NCI-H82 treated with DMSO at 0.1 percent for 48 hours (cell line): Measurements from ENCODE around the gene B3GAT1.
"Not testable (repeated sequence)": the region's sequence is repeated elsewhere in the genome, so short reads cannot be mapped to it uniquely, and the experiment has no call there.

Source experiments
- DNase-seq: peaks from one replicate; lab custom pipeline; 2025; ENCODE audit not compliant: unreplicated experiment; lab: John Stamatoyannopoulos, UW

B3GAT1 gene, protein sequence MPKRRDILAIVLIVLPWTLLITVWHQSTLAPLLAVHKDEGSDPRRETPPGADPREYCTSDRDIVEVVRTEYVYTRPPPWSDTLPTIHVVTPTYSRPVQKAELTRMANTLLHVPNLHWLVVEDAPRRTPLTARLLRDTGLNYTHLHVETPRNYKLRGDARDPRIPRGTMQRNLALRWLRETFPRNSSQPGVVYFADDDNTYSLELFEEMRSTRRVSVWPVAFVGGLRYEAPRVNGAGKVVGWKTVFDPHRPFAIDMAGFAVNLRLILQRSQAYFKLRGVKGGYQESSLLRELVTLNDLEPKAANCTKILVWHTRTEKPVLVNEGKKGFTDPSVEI

GRCh38 chr11:134412203-134413042, at the start of gene B3GAT1:
Gene B3GAT1 (minus strand): TSS chr11:134412242. CDS start chr11:134387659, 24,583 bp downstream.
- no peak for DNase-seq

GRCh38 chr11:134461621-134462020, 49.6 kb upstream of the B3GAT1 start:
- DNase-seq, result no peak

DNA sequence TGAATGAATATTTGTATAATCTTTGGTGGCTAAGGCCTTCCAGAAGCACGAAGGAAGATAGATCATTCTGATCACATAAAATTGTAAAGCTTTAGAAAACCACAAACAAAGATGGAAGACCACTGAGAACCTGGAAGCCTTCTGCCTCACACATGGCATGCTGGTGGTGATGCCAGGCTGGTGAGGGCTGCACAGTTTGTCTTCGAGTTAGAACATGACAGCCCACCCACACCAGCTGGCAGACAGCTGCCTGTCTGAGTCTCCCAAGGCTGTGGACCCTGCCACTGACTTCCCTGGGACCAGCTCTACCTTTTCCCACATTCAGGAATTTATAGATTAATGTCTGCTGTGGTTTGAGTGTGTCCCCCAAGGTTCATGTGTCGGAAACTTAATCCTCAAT, 48.8 kb upstream of the B3GAT1 start:
- DNase-seq, result no peak

GRCh38 chr11:134460062-134460561, 48.1 kb upstream of the B3GAT1 start:
- DNase-seq, result no peak

DNA sequence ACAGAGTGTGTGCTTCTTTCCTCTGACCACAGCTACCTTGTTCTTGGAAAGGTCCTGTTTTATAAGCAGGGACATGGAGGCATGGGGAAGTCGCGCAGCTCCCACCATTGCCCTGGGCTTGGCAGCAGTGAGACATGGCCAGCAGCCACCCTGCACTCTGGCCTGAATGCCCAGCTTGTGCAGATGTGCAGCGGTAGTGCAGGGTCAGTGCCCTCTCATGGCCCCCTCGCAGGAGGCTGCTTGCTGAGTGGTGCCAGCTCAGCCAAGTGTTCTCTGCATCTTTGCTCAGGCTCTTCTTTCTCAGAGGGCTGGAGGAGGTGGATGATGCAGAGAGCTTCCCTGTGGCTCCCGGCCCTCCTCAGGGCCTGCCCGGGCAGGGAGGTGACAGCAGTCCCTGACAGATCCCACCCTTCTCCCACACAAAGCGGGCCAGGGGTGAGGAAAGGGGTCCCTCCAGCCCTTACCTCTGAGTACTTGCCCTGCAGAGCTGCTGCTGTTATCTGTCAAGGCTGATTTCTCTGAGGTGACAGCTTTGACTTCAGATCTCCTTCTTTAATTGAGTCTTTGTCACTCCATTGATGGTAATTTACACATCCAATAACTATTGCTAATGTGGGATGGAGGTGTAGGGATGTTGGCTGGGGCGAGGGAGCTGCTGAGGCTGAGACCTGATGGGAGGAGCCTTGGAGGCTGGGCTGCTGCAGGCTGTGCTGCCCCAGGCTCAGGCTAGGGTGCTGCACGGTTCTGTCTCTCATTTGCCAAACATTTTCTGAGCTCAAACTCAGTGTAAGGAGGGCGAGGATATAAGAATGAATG, 47.4 kb upstream of the B3GAT1 start:
- DNase-seq, result no peak

DNA sequence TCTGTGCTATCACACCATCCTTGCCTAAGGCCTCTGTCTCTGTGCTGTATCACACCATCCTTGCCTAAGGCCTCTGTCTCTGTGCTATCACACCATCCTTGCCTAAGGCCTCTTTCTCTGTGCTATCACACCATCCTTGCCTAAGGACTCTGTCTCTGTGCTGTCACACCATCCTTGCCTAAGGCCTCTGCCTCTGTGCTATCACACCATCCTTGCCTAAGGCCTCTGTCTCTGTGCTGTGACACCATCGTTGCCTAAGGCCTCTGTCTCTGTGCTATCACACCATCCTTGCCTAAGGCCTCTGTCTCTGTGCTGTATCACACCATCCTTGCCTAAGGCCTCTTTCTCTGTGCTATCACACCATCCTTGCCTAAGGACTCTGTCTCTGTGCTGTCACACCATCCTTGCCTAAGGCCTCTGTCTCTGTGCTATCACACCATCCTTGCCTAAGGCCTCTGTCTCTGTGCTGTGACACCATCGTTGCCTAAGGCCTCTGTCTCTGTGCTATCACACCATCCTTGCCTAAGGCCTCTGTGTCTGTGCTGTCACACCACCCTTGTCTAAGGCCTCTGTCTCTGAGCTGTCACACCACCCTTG, 45.5 kb upstream of the B3GAT1 start:
- not testable (repeated sequence) for DNase-seq

GRCh38 chr11:134455516-134455915, 43.5 kb upstream of the B3GAT1 start:
- no peak for DNase-seq

DNA sequence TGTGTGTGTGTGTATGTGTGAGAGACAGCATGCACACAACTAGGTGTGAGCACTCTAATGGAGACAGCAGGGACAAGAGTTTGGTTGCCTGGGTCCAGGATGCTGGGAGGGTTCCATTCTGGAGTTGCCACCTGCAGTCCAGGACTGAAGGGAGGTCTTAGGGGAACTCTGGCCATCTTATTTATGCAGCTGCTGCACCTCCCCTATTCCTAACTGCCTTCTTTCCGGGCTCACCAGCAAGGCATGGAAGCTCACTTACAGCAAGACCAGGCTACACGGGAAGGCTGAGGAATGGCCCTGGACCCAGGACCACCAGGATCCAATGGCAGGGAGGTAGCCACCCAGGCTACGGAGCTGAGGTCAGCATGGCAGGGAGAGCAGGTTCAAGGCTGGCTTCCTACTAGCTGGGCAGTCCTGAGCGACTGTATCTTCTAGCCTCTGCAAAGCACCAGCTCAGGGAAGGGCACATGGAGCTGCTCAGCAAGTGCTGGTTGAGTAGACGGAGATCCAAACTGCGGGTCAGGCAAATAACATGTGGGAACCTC, 42.2 kb upstream of the B3GAT1 start:
- no peak for DNase-seq

- no peak for DNase-seq
Observed at GRCh38 chr11:134453441-134453840, 41.4 kb upstream of the B3GAT1 start.

GRCh38 chr11:134452838-134453155, 40.8 kb upstream of the B3GAT1 start:
- no peak for DNase-seq

DNA sequence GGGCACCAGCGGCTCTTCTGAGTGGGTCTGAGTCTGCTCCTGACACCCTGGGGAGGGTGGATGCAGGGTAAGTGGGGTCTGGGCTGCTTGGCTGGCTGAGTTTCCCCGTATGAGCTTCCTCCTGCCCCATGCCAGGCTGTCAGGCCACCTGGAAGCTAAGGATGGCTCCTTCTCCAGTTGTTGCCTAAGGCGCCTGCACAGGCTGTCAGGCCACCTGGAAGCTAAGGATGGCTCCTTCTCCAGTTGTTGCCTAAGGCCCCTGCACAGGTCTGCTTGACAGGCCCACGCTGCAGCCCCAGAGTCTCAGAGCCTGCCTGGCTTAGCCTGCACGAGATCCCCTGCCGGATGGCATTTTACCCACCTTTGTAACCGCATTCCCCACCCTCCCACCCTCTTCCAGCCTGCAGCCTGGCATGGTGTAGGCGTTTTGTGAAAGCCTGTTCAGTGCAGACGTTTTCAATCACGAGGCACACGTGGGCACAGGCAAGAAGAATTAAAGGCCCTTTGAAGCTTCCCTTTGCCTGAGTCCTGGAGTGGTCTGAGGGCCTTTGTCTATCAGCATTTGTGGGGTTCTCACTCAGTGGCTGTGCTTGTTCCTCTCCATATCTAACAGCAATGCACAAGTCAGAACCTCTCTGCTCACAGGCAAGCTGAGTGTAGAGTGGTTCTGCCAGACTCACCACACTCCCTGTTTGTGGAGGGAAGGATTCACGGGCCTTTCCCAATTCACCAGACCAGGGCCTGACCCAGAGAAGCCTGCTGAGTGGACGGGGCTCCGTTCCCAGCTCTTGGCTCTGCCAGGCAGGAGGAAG, 40.2 kb upstream of the B3GAT1 start:
- DNase-seq, result no peak

DNA sequence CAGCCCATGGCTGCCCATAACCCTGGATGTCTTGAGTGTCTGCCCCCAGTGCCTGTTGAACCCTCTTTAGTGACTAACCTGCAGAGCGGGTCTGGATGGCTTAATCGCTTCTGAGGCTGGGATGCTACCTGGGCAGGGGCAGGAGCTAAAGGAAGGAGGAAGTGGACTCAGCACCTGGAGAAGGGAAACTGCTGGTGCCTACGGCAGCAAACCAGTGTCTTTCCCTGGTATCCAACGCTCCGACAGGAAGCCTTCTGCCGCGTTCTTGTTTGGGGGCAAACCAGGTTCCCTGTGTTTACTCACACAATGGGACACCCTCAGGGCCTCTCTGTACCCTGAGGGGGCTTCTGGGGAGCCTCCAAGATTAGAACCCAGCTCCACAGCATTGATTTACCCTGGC, 38.1 kb upstream of the B3GAT1 start:
- DNase-seq, result no peak

- no peak for DNase-seq
Observed at GRCh38 chr11:134449713-134450112, 37.7 kb upstream of the B3GAT1 start.

GRCh38 chr11:134449051-134449450, 37.0 kb upstream of the B3GAT1 start:
- no peak for DNase-seq

DNA sequence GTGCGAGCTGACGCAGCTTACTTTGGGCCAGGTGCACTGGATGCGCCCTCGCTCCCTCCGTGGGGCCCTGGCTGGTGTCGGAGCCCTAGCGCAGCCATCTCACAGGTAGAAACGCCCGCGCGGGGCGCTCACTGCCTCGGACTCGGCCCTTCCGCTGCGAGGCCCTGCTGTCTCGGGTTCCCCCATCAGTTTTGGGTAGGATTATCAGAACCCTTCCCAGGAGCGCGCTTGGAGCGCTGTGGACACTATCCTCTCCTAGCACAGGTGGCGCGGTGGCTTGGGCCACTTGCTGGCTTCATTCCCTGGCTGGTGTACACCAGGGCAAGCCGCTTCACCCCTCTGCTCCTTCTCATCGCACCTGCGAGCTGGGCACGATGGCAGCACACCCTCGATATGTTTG, 35.7 kb upstream of the B3GAT1 start:
- DNase-seq, result no peak

GRCh38 chr11:134445601-134446325, 33.7 kb upstream of the B3GAT1 start:
- DNase-seq, result no peak

DNA sequence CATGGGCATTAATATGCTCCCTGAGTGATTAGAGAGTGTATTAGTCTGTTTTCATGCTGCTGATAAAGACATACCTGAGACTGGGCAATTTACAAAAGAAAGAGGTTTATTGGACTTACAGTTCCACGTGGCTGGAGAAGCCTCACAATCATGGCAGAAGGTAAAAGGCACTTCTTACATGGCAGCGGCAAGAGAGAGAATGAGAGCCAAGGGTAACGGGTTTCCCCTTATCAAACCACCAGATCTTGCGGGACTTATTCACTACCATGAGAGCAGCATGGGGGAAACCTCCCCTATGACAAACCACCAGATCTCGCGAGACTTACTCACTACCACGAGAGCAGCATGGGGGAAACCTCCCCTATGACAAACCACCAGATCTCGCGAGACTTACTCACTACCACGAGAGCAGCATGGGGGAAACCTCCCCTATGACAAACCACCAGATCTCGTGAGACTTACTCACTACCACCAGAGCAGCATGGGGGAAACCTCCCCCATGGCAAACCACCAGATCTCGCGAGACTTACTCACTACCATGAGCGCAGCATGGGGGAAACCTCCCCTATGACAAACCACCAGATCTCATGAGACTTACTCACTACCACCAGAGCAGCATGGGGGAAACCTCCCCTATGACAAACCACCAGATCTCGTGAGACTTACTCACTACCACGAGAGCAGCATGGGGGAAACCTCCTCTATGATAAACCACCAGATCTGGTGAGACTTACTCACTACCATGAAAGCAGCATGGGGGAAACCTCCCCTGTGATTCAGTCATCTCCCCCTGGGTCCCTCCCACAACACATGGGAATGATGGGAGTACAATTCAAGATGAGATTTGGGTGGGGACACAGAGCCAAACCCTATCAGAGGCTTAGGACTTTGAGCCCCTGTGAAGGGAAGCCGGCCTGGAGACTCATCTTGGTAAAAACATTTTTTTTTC, 32.4 kb upstream of the B3GAT1 start:
- not testable (repeated sequence) for DNase-seq

DNA sequence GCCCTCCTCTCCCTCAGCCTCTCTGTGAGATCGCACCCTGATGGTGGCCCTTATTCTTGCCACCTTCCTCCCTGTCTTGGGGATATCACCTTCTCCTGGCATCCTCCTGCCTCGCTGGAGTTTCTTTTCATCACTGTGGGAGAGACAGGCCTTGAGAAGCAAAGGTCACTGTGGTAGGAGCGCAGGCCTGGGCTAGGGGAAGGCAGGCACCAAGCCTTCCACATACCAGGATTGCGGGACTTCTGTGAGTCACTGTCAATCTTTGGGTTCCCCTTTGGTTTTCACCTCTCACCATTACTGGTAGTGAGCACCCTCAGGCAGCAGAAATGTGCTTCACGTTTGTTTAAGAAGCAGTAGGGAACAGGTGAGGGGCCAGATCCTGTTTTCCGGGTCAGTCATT, 31.2 kb upstream of the B3GAT1 start:
- DNase-seq, result no peak
